Stimulated activated CD4-positive, alpha-beta T cell treated with anti-CD3 and anti-CD28 coated beads, Interleukin-1b, Interleukin-23, amount 100 ng/mL, for 48 hours (primary cell): ENCODE data around the gene IL1RAPL2.
"Not testable (repeated sequence)": the region's sequence is repeated elsewhere in the genome, so short reads cannot be mapped to it uniquely, and the experiment has no call there.

Experiments used
- DNase-seq: peaks from one replicate; pipeline ENCODE4 v3.0.0-alpha.2; 2020

The IL1RAPL2 gene

DNA sequence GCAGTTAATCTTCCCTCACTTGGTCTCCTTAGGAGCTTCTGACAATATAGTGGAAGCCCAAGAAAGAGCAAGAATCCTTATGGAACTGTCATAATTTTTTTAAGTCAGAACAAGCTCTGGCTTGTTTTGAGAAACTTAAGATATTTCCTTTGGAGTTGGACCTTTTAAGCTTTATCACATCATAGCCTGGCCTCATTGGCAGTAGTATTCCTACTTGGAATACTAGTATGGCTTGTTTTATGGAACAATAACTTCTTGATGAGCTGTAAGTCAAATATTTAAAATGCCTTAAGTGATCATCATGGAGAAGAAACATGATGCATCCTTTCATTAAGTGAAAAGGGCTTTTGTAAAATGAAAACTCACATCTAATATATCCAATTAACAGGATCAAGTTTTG is 1178.3 kb downstream of the IL1RAPL2 start:
- no peak for DNase-seq

- DNase-seq = no peak
Measured at GRCh38 chrX:105744946-105745345, 1178.9 kb downstream of the IL1RAPL2 start.

DNA sequence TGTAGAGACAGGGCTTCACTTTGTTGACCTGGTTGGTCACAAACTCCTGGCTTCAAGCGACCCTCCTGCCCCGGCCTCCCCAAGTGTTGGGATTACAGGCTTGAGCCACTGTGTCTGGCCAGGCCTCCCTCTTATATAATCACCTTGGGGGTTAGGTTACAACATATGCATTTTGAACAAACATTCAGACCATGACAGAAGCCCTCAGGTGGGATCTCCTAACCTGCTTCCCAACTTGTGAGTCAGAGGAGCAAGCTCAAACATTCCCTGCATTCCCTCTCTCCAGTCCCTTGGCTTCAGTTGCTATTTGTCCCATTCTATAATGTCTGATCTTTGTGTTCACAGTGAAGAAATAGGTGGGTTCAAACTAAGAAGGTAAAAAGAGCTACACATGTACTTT is 1179.9 kb downstream of the IL1RAPL2 start:
- no peak for DNase-seq

DNA sequence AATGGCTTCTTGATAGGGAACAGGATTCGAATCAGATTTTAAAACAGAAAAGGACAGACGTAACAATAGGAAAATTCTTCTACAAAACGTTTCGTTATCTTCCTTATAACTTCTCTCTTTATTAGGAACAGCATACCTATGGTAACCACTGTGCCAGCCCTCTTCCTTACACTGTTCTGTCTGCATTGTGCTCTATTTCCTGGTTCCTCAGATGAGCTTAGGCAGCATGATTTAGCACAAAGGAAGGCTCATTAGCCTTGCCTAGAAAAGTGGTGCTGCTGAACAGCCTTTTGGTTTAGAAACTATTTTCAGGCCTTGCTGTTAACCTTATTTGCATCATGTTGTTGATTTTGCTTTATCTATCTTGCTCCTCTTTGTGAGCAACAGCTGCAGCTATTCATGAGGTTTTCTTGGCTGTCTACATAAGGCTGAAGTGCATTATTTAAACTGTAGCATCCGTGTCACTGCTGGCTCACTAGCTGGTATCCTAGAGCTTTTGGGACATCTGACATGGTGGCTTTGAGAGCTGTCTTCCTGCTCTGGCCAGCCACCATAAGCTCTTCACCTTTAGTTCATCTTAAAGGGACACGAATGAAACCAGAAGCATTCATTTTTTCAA is 1186.4 kb downstream of the IL1RAPL2 start:
- no peak for DNase-seq

DNA sequence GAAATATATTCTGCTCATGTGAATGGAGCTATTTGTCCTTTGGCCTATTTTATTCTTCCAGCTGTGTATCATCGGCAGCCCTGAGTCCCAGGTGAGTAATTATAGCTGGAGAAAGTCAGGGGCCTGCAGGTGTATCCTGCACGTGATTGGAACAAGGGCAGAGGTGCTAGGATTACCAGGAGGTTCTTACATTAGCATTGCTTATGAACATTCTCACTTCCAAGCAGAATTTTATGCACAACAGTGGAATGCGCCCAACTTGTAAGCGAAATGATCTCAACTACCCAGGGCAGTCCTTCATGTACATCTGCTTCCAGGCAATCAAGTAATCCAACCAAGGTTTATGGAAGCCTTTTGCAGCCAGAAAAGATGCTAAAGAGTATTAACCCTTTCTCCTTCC is 1187.4 kb downstream of the IL1RAPL2 start:
- no peak for DNase-seq

- no peak for DNase-seq
Measured at GRCh38 chrX:105754286-105754964, 1188.4 kb downstream of the IL1RAPL2 start.

DNA sequence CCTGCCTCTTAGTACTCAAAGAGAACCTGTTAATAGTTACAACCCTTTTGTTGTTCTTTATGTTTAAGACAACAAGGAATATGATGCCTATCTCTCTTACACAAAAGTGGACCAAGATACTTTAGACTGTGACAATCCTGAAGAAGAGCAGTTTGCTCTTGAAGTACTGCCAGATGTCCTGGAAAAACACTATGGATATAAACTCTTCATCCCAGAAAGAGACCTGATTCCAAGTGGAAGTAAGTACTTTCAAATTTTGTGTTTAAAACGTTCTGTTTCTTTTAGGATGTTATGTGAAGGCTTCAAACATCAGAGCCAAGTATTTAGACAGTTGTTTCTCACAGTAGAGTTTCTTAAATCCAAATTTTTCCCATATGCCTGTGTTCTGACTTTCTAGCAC is 1189.1 kb downstream of the IL1RAPL2 start:
- no peak for DNase-seq

DNA sequence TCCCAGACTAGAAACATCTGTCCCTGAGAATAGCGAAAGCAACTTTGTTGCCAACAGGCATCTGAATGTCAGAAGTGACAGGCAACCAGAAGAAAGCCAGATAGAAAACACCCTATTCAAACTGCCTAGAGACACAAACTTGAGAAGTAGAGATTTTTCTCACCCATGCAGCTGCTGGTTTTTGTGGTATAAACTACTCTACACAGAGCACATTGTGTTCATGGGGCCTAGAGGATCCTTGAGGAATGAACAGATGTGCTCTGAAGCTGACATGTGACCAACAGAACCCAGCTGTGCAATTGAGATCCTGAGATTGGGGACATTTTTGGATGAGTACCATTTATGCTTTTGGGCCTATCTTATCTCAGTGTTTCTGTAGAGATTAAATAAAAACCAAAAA is 1192.8 kb downstream of the IL1RAPL2 start:
- DNase-seq = no peak

DNA sequence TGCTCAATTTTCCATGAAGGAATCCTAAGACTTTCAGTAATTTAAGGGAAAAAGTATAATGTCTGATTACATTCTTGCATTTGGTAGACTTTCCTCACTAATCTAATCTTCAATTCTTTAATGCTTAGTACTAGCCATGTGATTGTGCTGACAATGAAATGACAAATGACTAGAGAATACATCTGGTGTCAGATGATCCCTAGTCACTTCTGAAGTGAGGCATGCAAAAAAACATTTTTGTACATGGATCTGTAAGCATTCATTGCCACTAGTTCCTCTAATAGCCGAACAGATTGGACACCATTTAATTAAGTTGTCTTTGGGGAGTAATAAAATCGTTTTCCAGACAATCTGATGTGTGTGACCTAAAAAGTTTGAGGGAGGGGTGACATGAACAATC is 1193.6 kb downstream of the IL1RAPL2 start:
- DNase-seq = no peak

DNA sequence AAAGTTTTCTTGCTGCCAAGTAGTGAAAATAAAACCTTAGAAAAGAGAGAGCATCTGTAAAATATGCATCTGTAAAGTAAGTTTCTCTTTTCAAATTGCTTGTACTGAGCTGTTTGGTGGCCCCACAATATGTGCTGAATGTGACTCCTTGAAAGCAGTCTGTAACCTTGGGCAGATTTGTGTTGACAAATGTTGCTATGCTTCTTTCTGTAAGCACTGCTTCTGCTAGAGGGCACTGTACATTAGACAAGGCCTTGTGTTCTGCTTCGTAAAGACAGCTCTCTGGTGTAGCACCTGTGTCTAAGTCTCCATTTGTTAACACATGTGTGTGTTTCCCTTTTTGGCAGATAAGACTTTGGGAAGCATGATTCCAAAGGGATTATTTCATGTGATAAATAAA is 1199.7 kb downstream of the IL1RAPL2 start:
- DNase-seq = no peak

GRCh38 chrX:105773801-105774200 is 1207.8 kb downstream of the IL1RAPL2 start:
- no peak for DNase-seq

DNA sequence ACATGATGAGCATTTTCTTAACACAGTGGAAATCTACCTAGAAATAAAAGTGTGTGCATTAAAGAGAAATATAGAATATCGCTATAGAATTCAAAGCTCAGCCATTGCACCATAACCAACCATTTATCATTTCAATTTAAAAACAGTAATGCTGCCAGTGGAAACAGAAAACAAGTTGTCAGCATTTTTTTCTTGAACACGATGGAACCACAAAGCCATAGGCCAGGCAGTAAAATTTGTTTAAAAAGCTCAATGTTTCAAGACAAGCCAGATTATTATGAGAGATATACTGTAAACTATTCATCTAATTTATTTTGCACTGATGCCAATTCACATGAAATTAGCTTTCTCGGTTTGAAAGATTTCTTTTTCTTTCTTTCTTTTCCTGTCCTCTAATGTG is 1209.7 kb downstream of the IL1RAPL2 start:
- DNase-seq = no peak

DNA sequence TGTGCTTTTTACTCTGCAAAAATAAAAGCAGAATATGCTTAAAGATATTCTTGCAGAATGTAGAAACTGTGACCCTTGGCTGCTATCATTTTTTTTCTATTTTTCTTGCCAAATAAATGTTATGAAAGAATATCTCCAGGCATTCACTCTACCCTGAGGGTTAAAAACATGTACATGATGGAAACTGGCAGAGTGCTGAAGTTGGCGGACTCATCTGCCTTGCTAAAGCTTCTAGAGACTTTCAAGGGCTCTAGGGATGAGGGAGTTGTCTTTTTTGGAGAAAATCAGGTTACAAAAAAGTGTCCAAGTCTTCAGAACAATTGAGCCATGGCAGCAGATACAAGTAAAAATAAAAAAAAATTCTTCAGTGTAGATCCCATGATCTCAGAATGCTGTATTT is 1215.8 kb downstream of the IL1RAPL2 start:
- no peak for DNase-seq

GRCh38 chrX:105796877-105797276 is 1230.9 kb downstream of the IL1RAPL2 start:
- not testable (repeated sequence) for DNase-seq

DNA sequence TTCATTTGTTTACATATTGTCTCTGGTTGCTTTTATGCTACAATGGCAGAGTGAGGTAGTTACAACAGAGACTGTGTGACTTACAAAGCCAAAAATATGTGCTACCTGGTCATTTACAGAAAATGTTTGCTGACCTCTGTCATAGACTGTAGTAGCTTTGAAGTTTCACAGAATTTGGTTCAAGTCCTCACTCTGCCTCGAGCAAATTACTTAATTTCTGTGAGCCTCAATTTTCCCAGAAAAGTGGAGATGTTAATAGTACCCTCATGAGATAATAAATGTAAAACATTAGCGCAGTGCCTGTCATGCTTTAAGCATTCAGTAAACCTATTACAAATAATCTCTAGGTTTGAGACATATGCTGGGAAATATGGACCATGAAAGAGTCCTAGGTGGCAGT is 1237.9 kb downstream of the IL1RAPL2 start:
- no peak for DNase-seq

DNA sequence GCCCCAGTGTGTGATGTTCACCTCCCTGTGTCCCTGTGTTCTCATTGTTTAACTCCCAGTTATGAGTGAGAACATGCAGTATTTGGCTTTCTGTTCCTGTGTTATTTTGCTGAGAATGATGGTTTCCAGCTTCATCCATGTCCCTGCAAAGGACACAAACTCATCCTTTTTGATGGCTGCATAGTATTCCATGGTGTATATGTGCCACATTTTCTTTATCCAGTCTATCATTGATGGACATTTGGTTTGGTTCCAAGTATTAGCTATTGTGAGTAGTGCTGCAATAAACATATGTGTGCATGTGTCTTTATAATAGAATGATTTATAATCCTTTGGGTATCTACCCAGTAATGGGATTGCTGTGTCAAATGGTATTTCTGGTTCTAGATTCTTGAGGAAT is 1239.7 kb downstream of the IL1RAPL2 start:
- not testable (repeated sequence) for DNase-seq

DNA sequence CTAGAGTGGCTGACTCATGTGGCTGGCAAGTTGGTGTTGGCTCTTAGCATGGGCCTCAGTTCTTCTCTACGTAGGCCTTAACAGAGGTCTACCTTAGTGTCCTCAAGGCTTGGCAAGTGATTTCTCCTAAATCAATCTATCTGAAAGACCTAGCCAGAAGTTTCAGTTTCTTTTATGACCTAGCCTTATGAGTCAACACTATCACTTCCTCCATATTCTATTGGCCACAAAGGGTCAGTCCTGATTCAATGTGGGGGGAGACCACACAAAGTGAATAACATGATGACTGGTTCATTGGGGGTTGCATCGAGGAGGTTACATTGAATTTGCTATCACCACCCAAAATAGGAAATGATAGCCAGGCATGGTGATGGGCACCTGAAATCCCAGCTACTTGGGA is 1250.5 kb downstream of the IL1RAPL2 start:
- DNase-seq = no peak
